Peyer's patch (tissue), 4 donors: Measurements from ENCODE around the gene MECR. TPM values are rescaled to one million over a fixed set of nuclear protein-coding genes. Genes with fewer than 3 reads are reported as not detected.

Source experiments
- DNase-seq, 3 donors: peaks; one replicate each; pipeline ENCODE4 v3.0.0-alpha.2; 2017 to 2019
- H3K27ac ChIP-seq, 4 donors: fragments of 200-600 bp; sonication (generic); one replicate each; pipeline ENCODE4 v1.5.1; 2016 to 2019
- H3K27me3 ChIP-seq, 2 donors: fragments of 200-600 bp; sonication (generic); one replicate each; pipeline ENCODE4 v1.5.1; 2019
- H3K36me3 ChIP-seq, 3 donors: fragments of 200-600 bp; sonication (generic); one replicate each; pipeline ENCODE4 v1.5.1; 2016 to 2019
- H3K4me1 ChIP-seq, 4 donors: fragments of 200-600 bp; sonication (generic); one replicate each; pipeline ENCODE4 v1.5.1; 2016 to 2019
- H3K4me3 ChIP-seq, 4 donors: fragments of 200-600 bp; sonication (generic); 1 replicate in 3 of 4; 2 replicates in 1 of 4; pipeline ENCODE4 v1.5.1; 2016 to 2019; ENCODE audit warnings: mild to moderate bottlenecking in 1 of 4
- H3K9me3 ChIP-seq, 4 donors: fragments of 200-600 bp; sonication (generic); one replicate each; pipeline ENCODE4 v1.5.1; 2016 to 2019; ENCODE audit warnings: mild to moderate bottlenecking in 1 of 4
- POLR2A ChIP-seq, 2 donors: fragments of 450-650 bp; IDR thresholded peaks; one replicate each; pipeline ENCODE4 v1.5.1; 2017; ENCODE audit warnings: antibody characterized with exemption in 2 of 2, mild to moderate bottlenecking in 2 of 2, moderate library complexity in 2 of 2
- total RNA-seq, 4 donors: library from RNA; depleted of rRNA; stranded (reverse); fragments of >200 nt; gene quantifications; one replicate each; pipeline ENCODE4 v1.1.0, GENCODE V29; 2016
- TF ChIP-seq, protein P1 (sequence below), 6 experiments: fragments of 450-650 bp in 4 of 6; fragments of 200-600 bp in 2 of 6; sonication (generic) in 1 of 6; IDR thresholded peaks; one replicate each; pipeline ENCODE4 v1.5.1; 2017 to 2019; ENCODE audit warnings: antibody characterized with exemption in 6 of 6, mild to moderate bottlenecking in 3 of 6, moderate library complexity in 1 of 6

MECR gene
- total RNA-seq, 4 donors from 2014 or later: 9.3 to 31.4 (median 19.1) TPM

DNA sequence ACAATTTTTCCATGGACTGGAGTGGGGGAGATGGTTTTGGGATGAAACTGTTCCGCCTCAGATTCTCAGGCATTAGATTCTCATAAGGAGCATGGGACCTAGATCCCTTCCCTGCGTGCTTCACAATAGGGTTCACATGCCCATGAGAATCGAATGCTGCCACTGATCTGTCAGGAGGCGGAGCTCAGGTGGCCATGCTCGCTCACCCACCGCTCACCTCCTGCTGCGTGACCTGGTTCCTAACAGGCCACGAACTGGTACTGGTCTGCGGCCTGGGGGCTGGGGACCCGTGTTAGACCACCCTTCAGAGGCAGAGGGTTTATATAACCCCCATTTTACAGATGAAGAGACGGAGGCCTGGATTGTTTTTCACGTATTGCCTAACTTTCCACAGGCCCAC is 32.7 kb downstream of the MECR start:
- no peak for DNase-seq
- Histone ChIP-seq H3K27me3 (no peaks in the 10 kb centered on the region), H3K36me3 (peaks cover 0 to 24% (median 0%) of the 10 kb centered on the region in 3 donors), H3K9me3 (no peaks in the 10 kb centered on the region), H3K4me3 (no peak overlapping the region), H3K27ac (no peak overlapping the region), H3K4me1 (peaks cover 0 to 5% (median 3%) of the 10 kb centered on the region in 4 donors)
- no peak for TF ChIP-seq POLR2A (IDR thresholded peaks at IDR 0.05)
- TF ChIP-seq, protein P1, sequence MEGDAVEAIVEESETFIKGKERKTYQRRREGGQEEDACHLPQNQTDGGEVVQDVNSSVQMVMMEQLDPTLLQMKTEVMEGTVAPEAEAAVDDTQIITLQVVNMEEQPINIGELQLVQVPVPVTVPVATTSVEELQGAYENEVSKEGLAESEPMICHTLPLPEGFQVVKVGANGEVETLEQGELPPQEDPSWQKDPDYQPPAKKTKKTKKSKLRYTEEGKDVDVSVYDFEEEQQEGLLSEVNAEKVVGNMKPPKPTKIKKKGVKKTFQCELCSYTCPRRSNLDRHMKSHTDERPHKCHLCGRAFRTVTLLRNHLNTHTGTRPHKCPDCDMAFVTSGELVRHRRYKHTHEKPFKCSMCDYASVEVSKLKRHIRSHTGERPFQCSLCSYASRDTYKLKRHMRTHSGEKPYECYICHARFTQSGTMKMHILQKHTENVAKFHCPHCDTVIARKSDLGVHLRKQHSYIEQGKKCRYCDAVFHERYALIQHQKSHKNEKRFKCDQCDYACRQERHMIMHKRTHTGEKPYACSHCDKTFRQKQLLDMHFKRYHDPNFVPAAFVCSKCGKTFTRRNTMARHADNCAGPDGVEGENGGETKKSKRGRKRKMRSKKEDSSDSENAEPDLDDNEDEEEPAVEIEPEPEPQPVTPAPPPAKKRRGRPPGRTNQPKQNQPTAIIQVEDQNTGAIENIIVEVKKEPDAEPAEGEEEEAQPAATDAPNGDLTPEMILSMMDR (IDR thresholded peaks at IDR 0.05): no peak

DNA sequence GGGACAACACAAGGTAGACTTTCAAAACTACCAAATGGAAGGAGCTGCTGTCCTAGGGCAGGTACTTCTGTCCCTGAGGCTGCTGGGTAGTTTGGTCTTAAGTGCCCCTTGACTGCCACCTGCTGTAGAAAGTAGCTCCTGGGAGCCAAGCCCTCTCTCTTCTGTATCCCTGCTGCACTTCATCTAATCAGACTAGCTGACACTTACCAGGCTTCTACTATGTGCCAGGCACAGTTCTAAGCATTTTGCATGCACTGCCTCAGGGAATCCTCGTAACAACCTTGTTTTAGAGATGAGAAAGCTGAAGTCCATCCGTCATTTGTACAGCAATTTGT is 33.2 kb downstream of the MECR start:
- peak in 1 of 3 donors; percentile 75 for DNase-seq
- Histone ChIP-seq H3K9me3 (no peaks in the 10 kb centered on the region), H3K27me3 (no peaks in the 10 kb centered on the region), H3K4me1 (peaks cover 0 to 4% (median under 1%) of the 10 kb centered on the region in 4 donors), H3K36me3 (peaks cover 0 to 24% (median 0%) of the 10 kb centered on the region in 3 donors), H3K27ac (no peak overlapping the region), H3K4me3 (no peak overlapping the region)
- TF ChIP-seq, protein P1 (IDR thresholded peaks at IDR 0.05): peak in 4 of 6 experiments; percentile 30 to 74 (median 65)
- TF ChIP-seq POLR2A (IDR thresholded peaks at IDR 0.05): no peak

DNA sequence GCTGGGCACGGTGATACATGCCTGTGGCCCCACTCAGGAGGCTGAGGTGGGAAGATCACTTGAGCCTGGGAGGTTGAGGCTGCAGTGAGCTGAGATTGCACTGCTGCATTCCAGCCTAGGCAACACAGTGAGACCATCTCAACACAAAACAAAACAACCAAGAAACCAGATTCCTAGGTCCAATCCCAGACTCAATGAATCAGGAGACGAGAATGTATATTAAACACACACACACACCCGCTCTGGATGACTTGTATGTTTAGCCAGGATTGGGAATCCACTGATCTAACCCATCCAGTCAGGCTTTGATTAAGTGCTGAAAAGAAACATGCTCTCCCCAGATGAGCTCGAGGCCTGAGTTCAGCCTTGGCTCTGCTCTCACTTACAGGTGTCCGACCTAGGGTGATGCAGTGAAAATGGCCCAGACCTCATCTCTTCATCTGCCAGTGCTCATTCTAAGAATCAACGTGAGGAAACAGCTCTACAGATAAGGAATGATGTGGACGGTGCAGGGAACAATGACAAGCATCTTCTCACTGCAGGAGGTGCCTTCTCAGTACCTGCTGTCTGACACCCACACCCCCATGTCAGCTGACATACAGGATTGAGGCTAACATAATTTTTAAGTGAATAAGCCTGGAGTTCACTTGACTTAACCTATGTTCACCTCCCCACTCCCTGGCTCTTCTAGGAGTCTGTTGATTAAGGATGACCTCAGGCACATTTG is 33.7 kb downstream of the MECR start:
- no peak for TF ChIP-seq POLR2A (IDR thresholded peaks at IDR 0.05)
- TF ChIP-seq, protein P1 (IDR thresholded peaks at IDR 0.05): no peak
- DNase-seq: no peak
- H3K4me3 ChIP-seq: no peak overlapping the region
- H3K27ac ChIP-seq: no peak overlapping the region
- no peaks in the 10 kb centered on the region for H3K9me3 ChIP-seq
- no peaks in the 10 kb centered on the region for H3K27me3 ChIP-seq
- no peaks in the 10 kb centered on the region for H3K4me1 ChIP-seq
- peaks cover 0 to 24% (median 0%) of the 10 kb centered on the region in 3 donors for H3K36me3 ChIP-seq

DNA sequence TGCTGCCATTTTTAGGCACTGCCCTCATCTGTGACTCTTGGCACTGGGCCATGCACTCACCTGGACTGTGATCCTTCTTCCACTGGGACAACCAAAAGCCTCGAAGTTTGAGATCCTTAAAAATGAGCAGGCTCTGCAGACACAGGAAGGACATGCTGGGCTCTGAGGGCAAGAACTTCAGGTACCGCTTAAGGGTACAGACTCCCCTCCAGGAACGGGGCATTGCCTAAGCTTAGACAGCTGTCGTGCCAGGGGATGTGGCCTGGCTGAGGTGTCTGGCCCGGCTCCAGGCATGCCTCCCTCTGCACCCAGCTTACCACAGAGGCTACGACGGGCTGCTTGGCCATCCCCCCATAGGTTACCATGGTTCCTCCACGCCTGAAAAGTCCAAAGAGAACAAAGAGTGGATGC is 34.8 kb downstream of the MECR start:
- Histone ChIP-seq H3K9me3 (no peaks in the 10 kb centered on the region), H3K27ac (no peak overlapping the region), H3K36me3 (peaks cover 0 to 24% (median 0%) of the 10 kb centered on the region in 3 donors), H3K4me3 (no peak overlapping the region), H3K4me1 (no peaks in the 10 kb centered on the region), H3K27me3 (no peaks in the 10 kb centered on the region)
- no peak for DNase-seq
- no peak for TF ChIP-seq POLR2A (IDR thresholded peaks at IDR 0.05)
- TF ChIP-seq, protein P1 (IDR thresholded peaks at IDR 0.05): no peak

DNA sequence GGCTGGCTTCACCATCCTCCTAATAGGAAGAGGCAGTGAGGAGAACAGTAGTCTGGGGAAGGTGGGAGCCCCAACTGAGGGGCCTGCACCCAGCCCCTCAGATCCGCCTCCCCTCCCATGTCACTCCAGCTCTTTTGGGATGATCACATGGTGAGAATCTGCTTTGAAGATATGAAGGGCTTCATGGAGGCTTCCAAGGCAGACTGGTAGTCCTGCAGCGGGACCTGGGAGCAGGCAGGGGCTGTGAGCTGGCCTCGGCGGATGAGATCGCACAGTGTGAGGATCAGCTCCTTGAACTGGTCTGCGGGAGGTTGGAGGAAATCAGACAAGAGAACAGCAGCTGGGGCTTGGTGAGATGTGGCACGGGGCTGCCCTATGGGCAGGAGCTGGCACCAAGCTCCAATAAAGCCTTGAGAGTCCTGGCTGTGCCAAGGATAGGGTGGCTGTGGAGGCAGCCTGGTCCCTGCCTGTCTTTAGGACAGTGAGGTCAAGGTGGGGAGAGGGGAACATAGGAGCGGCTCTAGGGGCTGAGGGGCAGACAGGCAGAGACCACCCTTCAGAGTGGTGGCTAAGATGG is 36.8 kb downstream of the MECR start:
- H3K9me3 ChIP-seq: no peaks in the 10 kb centered on the region
- H3K4me3 ChIP-seq: no peak overlapping the region
- H3K36me3 ChIP-seq: peaks cover 0 to 11% (median 0%) of the 10 kb centered on the region in 3 donors
- no peak for DNase-seq
- H3K4me1 ChIP-seq: no peaks in the 10 kb centered on the region
- no peak for TF ChIP-seq POLR2A (IDR thresholded peaks at IDR 0.05)
- TF ChIP-seq, protein P1 (IDR thresholded peaks at IDR 0.05): no peak
- H3K27ac ChIP-seq: no peak overlapping the region
- H3K27me3 ChIP-seq: no peaks in the 10 kb centered on the region
